GM21360 (cell line): ENCODE measurements around the gene JUNB.
"Not testable (repeated sequence)": the region's sequence is repeated elsewhere in the genome, so short reads cannot be mapped to it uniquely, and the experiment has no call there.

Experiments
- ATAC-seq: cut with Tn5 transposase; IDR thresholded peaks from one replicate; pipeline ENCODE4 v1.9.1; 2021; ENCODE audit warnings: mild to moderate bottlenecking, moderate library complexity; ENCODE audit not compliant: unreplicated experiment

The JUNB gene

DNA sequence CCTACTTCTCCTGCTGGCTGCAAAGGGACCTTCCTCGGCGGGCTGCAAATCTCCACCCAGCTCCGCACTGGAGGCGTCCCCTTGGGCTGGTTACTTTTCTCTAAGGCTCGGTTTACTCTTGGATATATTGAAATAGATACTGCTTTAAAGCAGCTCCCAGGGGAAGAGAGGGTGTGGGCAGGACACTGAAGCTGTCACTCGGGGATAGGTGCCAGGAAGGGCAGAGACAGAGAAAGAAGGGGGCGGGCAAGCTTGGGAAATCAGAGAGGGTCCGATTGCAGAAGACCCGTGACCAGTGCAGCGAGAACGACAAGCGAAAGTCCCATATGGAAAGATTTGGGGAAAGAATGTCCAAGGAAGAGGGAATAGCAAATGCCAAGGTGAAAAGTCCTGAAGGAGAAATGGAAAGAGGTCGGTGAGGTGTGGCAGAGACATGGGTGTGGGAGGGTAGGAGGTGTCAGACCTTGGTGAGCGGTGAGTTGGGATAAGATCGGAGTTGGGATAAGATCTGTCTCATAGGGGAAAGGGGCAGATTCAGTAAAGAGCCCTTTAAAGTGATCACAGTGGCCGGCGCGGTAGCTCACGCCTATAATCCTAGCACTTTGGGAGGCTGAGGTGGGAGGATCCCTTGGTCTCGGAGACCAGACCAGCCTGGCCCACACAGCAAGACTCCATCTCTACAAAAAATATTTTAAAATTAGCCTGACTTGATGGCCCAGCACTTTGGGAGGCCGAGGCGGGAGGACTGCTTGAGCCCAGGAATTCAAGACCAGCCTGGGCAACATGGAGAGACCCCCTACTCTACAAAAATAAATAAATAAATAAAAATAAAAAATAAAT is 11.2 kb downstream of the JUNB start:
- ATAC-seq, result no peak

DNA sequence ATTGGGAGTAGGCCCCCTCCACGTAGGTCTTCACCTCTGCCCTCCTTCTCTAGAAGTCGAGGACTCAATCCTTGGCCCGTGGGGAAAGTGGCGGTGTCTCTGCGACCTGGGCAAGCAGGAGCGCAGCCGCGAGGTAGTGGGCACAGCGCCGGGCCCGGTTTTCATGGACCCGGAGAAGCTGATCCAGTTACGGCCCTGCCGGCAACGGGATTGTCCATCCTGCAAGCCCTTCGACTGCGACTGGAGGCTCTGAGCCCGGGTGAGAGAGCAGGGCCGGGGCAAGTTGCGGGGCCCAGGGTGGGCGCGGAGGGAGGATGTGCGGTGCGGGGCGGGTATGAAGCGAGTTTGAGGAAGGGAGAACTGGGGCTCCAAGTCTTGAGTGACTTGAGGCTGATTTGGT is 12.8 kb downstream of the JUNB start:
- no peak for ATAC-seq

DNA sequence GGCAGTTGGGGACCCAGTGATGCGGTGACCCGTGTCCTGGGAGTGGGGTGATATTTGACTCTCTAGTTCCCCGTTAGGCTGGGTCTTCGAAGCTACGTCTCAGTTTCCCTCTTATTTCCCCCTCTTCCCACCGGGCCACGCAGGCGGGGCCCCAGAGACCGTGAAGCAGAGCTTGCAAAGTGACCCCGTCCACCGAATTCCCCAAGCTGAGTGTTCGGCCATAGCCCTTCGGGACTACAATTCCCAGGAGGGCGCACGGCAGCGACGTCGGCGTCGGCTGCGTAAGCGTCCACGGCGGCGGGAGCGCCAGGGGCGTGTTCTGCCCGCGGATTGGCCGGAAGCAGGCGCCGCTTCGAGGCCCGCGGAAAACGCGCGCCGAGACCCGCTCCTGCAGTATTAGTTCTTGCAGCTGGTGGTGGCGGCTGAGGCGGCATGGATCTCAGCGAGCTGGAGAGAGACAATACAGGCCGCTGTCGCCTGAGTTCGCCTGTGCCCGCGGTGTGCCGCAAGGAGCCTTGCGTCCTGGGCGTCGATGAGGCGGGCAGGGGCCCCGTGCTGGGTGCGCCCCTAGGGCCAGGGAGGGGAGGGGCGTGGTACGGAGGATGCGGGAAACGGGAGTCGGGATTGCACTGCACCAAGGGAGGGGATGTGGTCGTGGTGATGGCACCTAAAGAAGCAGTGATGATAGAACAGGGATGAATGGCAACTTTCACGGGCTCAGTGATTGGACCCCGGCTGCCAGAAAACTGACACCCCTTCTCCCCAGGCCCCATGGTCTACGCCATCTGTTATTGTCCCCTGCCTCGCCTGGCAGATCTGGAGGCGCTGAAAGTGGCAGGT is 15.2 kb downstream of the JUNB start, which contains the start of gene RNASEH2A:
TSS of gene RNASEH2A (plus strand) at position 343 of the 840 bp plus-strand sequence. CDS start at position 433, 90 bp downstream.
- ATAC-seq, result peak; percentile 74

DNA sequence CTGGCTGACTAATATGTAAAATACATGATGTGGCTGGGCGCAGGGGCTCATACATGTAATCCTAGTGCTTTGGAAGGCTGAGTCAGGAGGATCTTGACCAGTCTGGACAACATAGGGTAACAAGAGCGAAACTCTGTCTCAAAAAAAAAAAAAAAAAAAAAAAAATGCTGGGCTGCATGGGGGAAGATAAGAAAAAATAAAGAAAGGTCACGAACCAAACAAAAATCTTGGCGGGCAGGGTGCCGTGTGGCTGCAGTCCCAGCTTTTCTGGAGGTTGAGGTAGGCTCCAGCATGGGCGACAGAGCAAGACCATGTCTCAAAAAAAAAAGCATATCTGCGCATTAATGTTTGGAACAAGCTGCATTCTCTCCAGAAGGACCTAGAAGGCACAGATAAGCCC is 23.8 kb downstream of the JUNB start:
- ATAC-seq, result no peak

DNA sequence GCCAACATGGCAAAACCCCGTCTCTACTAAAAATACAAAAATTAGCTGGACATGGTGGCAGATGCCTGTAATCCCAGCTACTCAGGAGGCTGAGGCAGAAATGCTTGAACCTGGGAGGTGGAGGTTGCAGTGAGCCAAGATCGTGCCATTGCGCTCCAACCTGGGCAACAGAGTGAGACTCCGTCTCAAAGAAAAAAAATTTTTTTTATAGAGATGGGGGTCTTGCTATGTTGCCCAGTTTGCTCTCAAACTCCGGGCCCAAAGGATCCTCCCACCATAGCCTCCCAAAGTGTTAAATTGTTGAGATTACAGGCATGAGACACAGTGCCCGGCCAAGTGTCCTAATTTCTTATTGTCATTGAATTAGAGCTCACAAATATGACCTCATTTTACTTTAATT is 25.9 kb downstream of the JUNB start:
- ATAC-seq, result not testable (repeated sequence)

DNA sequence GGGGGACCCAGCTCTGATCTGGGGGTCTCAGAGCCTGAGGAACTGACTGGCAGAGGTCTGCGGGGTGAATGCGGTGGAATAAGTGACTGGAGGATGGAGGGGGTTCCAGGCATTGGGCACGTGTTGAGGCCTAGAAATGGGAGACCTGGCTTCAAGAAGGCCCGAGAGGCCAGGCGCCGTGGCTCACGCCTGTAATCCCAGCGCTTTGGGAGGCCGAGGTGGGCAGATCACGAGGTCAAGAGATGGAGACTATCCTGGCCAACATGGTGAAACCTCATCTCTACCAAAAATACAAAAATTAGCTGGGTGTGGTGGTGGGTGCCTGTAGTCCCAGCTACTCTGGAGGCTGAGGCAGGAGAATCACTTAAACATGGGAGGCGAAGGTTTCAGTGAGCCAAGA is 26.5 kb downstream of the JUNB start:
- ATAC-seq, result not testable (repeated sequence)

DNA sequence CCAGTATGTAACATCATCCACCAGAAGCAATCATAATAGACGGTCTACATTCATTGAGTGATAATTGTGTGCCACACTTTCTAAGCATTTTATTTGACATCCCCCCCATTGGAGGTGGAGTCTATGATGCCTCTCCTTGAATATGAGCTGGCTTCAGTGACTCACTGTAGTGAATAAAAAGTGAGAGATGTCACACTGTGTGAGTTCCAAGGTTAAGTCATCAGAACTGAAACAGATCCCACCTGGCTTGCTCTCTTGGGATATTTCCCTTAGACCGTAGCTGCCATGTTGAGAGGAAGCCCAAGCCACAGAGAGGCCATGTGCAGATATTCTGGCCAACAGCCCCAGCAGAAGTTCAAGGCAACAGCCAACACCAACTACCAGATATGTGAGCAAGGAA is 30.5 kb downstream of the JUNB start:
- no peak for ATAC-seq

DNA sequence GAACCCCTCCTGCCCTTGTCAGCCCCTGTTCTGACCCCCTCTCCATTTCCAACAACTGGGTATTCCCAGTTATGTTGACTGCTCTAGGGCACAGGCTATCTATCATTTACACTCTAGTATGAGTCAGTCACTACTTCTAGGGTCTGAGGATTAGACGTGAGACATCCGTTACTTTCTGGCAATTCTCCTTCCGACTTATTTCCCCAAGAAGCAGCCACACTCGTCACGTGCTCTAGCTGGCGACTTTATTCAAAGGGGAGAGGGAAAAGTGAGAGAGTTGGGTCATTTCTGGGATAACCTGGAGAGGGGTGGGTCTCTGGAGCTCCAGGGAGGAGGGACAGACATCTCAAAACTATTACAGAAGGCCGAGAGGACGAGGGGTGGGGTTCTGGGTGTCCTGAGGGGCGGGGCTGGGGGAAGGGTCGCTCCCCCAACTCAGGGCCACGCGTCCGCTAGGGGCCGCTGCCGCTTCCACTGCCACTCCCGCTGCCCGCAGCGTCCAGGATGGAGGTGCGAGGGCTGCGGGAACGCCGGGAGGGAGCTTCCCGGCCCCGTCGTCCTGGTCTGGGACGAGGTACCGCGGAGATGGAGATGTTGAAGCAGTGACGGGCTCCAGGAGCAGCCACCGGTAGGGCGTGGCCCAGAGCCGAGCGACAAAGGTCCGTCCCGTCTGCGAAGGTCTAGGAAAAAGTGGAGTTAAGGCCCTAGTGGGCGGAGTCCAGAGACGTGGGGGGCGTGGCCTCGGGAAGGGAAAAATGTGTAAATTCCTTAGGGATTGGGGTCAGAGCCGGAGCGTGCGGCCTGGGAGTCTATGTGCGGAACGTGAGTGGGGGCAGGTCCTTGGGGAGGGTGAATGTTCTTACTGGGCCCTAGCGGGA is 34.2 kb downstream of the JUNB start:
- no peak for ATAC-seq

DNA sequence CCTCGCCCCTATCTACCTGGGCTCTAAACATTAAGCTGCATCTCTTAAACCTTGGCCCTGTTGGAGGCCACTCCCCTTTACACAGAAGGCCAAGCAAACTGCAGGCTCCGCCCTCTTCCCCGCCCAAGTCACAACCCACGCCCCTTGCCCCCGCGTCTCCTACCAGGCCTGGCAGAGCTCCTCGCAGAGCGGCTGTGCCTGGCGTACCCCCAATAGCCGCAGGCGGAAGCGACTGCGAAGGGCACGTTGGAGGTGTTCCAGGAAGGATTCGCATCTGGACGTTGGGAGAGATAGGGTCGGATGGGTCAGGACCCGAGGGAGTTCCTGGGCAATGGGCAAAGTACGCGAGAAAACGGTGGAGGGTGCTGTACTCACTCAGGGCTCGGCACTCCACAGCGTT is 37.2 kb downstream of the JUNB start:
- ATAC-seq, result no peak

DNA sequence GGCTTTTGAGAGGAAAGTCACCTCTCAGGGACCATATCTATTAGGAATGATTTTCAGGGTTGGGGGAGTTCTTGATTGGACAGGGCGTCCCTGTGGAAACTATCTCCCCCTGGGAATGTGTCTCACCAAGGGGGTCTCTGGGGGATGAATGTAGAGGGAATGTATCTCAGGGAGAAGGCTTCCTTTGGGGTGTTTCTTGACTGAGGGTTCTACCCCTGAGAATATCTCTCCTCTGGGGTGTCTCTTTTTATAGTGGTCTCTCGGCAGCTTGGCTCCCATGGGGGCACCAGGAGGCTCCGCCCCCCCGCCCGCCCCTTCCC is 42.1 kb downstream of the JUNB start:
- no peak for ATAC-seq

DNA sequence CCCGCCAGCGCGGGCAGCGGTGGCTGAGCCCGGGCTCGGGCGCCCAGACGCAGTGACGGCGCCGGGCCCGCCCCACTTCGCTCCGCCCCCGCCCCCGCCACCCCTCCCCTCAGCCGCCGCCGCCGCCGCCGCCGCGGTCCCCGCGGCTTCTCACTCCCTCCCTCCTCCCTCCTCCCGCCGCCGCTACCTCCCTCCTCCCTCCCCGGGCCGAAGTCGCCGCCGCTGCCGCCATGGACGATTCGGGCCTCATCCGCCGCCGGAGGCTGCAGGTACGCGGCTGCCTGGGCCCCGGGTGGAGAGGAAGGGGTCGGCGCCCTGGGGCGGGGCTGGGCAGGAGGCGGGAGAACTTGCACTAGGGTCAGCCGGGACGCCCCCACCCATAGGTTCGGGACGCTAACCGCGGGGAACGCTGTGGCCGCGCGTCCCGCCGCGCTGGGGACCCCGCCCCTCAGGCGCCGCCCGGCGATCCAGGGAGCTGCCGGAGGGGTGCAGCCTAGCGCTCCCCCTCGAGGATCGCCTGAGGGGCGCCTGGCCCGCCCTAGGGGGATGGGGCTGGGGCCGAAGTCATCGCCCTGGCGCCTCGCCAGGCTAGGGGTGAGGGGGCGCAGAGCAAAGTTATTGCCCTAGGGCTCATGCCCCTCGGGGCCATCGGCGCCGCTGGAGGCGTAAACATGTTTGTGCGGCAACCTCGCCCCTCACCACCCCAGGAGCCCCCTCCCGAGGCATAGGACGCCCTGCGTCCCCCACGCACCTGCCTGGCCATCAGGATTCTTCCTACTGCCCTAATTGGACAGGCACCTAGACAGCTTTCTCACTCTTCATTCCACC is 42.7 kb downstream of the JUNB start:
- ATAC-seq, result no peak

DNA sequence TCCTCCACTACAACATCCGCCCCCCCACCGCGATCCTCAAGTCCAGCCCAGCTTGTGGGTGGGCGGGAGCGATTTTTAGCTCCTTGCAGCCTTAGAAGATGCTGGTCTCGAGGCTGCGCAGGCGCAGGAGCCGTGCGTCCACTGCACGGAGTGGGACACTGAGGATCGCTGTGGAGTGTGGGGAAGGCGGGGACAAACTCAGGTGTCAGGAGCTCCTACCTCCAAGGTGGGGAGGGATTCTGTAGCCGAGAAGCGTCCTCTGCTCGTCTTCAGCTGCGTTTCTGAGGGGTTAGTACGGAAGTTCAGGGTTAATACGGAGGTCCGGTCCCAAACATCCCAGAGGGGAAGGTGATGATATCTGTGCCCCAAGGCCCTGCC is 43.3 kb downstream of the JUNB start, which contains the start of gene RTBDN:
TSS of gene RTBDN (minus strand) at position 14 of the 378 bp plus-strand sequence. CDS start 4,600 bp downstream, outside the sequence.
- ATAC-seq, result no peak

DNA sequence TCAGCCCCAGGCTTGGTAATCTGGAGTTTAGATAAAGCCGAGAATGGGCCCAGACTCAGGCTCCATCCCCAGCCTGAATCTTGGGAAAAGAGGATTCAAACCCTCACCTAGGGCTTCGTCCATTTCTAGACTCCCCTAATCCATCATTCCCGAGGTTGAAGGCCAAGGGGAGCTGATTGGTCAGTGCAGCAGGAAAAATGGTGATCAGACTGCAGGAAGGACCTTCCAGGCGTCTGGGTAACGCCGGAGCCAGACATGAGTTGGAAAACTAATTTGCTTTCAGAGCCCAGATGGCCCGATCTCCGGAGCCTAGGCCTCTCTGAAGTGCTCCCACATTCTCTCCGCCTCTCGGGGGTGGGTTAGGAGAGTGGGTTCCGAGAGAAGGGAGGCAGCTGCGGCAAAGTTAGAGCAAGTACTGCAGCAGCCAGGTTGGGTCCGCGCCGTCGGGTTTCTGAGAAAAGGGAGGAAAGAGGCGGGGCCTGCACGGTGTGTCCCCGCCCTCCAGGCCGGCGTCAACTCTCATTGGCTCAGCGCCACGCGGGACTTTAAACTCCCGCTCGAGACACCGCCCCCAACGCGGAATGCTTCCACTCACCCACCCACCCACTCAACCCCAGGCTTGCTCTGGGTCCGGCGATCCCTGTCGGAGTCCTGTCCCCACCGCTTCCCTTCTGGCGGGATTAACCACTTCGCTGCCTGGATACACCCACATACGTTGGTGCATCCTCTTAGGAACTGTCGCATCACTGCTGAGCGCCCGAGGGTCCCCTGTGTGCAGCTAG is 43.9 kb downstream of the JUNB start:
- ATAC-seq, result no peak

DNA sequence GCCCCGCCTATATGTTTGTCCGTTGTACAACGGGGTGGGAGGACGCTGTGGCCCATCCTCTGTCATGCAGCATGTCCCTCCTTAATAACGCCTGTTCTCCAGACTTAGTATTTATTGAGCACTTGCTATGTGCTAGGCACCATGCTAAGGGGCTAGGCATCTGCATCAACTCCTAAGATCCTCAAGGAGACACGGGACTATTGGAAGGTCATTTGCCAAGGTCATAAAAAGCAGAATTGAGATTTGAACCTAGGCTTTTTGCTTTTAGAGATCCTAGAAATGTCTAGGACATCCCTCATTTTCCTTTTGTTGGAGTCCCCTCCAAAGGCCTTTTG is 45.2 kb downstream of the JUNB start:
- no peak for ATAC-seq

DNA sequence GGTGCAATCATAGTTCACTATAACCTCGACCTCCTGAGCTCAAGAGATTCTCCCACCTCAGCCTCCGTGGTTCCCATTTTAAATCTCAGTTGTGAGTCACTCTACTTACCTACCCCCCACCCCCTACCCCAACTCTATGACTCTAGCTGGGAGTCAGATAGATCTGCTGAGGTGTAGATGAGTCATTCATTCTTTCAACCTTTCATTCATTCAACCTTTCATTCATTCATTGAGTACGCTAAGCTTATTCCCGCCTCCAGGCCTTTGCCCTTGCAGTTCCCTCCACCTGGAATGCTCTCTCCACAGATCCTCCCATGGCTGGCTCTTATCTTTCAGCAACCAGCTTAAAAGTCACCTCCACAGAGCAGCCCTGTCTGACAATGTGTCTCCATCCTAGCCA is 45.9 kb downstream of the JUNB start:
- ATAC-seq, result no peak

DNA sequence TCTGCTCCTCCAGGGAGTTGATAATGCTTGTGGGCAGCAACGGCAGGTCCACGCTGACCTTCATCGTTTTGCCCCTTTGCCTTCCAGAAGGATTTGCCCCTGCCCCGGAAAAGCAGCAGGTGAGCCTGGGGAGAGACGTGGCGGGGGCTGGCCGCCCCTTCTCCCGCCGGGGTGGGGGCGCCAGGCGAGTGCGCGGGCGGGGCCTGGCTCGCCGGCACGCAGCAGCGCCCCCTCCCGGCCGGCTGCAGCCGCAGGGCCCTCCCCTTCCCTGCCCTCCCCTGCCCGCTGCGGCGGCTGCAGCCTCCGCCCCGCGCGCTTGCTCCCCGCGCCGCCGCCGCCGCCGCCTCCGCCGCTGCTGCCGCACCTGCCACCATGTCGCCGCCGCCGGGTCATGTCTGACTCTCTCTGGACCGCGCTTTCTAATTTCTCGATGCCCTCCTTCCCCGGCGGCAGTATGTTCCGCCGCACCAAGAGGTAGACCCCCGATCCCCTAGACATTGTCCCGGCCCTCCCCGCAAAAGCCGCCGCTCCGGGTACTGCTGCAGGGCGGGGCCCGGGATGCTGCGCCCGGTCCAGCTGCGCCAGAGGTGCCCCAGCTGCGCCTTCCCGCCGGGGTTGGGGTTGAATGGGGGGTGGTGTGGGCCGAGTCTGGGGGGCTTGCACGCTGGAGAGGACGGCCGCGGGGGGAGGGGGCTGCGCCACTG is 47.0 kb downstream of the JUNB start, which contains the start of gene MAST1:
TSS of gene MAST1 (plus strand) at position 334 of the 704 bp plus-strand sequence. CDS start at position 392, 58 bp downstream.
- ATAC-seq, result peak; percentile 41

DNA sequence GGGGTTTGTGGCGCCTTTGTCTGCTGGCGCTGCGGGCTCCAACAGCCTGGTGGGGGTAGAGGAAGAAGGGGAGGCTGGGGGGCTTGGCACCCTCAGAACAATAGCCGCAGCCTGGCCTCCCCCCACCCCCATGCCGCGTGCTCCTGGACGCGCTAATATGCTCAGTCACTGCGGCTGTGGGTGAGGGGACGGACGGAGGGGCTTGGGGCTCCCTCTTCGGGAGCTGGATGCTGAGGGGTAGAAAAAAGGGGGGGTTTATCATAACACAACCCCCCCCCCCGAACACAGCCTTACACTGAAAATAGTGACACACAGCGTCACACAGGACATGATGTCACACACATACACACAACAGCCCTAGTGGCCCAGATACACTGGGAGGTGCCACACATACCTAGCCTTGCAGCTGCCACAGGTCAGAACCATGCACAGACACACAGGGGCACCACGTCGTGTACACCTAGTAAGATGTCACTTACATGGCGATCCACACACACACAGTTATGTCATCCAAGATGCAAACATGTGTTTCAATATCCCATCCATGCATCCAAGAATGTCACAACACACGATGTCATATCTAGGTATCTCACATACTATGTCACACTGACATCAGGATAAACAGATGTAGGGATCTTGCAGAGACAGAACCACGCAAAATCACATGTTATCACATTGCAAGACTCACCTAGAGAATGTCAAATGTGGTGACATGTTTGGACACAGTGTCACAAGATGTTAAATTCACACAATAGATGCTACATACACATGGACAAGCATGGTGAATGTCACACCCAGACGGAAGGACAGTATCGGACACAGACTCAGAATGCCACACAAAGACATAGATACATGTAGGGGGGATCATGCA is 47.8 kb downstream of the JUNB start:
- no peak for ATAC-seq
